T1000 (cell line): ENCODE data around the gene POLR2J.
"Not testable (repeated sequence)": the region's sequence is repeated elsewhere in the genome, so short reads cannot be mapped to it uniquely, and the experiment has no call there.

ENCODE experiments used
- DNase-seq: peaks from one replicate; lab custom pipeline; 2025; ENCODE audit warnings: mixed read lengths; lab: John Stamatoyannopoulos, UW

Gene POLR2J

DNA sequence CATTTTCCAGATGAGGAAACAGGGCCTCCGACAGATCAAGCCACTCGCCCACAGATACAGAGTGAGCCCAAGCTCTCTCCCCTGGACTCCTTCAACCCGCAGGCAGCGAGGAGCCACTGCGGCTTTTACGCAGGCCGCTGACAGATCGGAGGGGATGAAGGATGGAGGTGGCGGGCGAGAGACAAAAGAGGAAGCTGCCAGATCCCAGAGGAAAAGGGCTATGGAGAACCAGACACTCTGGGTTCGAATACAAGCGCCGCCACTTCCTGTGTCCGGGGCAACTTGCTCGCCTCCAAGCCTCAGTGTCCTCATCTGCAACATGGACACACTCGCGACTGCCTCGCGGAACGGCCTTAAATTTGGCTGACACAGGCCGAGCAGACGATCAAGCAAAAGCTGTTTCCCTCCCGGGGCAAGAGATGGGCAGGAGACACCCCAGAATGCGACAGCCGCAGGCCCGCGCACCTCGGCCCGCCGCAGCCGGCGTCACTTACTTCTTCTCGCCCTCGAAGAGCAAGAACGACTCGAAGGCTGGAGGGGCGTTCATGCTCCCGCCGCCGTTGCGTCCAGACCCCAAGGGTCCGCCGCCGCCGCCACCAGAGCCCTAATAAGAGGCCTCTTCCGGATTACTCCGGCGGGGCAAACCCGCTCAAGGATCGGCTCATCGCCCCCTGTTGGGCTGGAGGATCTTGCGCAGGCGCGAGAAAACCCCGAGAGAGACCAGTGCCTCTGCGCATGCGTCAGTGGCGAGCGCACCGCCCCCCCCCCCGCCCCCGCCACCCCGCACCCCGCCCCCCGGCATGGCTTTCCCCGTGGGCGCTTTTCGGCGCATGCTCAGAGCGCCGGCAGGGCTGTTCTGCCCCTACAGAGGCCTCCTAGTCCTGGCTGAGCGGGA lies at the start of gene POLR2J:
Gene POLR2J (minus strand): TSS at position 609 of the 895 bp plus-strand sequence. CDS start 62 bp downstream, at position 547.
- DNase-seq, result not testable (repeated sequence)

GRCh38 chr7:102527822-102528793 lies 49.4 kb upstream of the POLR2J start:
- DNase-seq, result not testable (repeated sequence)

DNA sequence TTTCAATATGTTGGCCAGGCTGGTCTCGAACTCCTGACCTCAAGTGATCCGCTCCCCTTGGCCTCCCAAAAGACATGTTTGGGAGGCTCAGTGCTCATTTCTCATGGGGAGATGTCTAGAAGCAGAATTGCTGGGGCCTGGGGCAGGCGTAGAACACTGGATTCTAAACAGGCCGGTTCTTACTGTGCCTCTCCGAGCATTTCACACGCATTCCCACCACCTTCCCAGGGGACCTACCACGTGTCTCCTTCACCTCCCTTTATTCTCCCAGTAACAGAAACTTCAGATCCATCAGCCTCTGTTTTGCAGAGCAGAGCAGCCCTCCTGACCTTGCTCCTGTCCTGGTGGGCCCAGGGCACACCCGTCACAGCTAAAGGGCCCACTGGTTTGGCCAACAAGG lies 48.5 kb upstream of the POLR2J start:
- DNase-seq, result not testable (repeated sequence)

DNA sequence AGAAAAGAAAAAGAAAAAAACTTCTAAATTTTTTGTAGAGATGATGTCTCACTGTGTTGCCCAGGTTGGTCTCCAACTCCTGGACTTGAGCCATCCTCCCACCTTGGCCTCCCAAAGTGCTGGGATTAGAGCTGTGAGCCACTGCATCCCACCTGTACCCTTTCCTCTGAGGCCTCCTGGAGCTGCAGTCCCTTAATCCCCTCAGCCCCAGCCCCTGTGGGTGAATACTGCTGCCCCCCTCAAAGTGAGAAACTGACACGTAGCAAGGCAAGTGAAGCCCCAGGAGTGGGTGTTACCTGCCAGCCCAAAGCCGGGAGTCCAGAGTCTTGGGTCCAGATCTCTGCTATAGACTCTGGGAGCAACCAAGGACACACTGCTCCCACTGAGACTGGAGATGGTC lies 46.1 kb upstream of the POLR2J start:
- DNase-seq, result not testable (repeated sequence)

GRCh38 chr7:102520797-102521196 lies 42.1 kb upstream of the POLR2J start:
- DNase-seq, result not testable (repeated sequence)

DNA sequence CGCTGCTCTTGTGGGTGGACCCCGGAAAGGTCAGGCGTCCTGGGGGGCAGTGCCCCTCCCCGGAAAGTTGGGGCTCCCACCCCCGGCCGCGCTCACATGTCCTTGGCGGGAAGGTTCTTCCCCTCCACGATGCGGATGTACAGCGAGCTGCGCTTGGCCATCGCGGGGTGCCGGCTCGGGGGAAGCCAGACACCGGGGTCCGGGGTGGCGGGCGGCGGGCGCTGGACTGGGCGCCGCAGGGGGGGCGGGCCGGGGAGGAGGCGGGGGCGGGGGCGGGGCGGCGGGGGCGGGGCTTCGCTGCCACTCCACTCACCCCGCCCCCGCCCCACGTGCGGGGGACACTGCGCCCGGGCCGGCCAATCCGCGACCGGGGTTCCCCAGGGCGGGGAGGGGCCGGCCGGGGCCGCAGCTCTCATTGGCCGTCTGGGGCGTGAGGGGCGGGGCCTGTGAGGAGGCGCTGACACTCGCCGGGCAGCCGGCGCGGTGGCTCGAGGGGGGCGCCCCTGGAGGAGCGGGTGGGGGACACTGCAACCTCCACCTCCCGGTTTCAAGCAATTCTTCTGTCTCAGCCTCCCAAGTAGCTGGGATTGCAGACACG lies 38.9 kb upstream of the POLR2J start, which contains the start of gene RASA4B:
Gene RASA4B (minus strand): TSS at position 228 of the 598 bp plus-strand sequence. CDS start 67 bp downstream, at position 161.
- DNase-seq, result not testable (repeated sequence)

DNA sequence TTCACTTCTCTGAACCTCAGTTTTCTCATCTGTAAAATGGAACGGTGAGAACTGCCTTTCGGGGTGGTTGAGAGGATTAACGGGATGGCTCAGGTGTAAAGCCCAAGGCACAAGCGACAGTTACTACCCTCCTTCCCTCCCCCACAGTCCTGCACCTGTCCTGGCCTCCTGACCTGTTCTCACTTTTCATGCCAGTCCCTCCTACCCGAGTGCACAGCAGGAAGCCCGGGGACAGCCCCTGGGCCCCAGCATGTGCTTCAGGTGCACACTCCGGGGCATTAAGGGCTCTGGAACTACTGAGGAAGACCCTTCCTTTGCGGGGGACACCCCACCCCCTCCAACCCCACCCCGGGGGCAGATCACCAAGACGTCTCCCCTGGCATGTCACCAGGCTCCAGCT lies 38.2 kb upstream of the POLR2J start:
- not testable (repeated sequence) for DNase-seq

DNA sequence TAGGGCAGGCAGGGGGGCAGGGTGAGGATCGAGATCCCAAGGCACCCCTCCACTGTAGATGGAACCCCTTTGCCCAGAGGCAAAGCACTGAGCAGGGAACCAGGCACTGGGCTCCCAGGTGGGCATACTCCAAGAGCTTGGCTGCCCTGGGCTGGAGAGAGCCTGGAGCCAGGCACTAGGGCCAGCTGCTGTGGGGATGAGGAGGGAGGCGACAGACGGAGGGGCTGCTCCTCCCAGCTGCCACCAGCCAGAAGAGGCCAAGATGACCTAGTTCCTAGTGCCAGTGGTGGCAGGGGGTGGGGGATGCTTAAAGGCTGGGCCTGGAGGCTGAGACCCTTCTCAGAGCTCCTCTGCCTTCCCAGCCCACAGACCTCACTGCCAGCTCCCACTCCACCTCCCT lies 37.2 kb upstream of the POLR2J start:
- not testable (repeated sequence) for DNase-seq

- not testable (repeated sequence) for DNase-seq
Measured at GRCh38 chr7:102514881-102515721, 36.4 kb upstream of the POLR2J start.

GRCh38 chr7:102512642-102513221 lies 34.0 kb upstream of the POLR2J start:
- DNase-seq, result not testable (repeated sequence)

DNA sequence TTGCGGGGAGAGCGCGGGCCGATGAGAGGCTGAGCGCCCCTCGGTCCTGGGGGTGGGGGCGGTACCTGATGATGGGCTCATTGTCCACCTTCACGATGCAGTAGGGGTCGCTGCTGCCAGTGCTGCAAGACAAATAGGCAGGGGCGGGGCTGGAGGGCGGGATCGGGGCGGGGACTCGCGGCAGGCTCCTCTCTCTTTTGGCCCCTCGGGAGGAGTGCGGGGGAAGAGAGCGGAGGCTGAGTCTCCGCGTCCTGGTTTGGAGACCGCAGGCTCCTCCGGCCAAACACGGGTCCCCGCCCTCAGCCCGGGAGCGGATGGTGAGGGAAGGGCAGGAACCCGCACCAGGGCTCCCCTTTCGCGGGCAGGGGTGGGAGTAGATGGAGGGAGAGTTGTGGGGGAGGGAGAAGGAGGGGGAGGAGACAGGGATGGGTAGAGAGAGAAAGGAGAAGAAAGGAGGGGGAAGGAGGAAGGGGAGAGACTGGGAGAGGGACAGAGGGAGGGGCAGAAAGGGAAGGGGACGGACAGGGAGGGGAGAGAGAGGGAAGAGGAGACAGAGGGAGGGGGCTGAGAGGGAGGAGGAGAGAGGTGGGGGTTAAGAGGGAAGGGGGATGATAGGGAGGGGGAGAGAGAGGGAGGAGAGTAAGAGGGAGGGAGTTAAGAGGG lies 33.3 kb upstream of the POLR2J start:
- DNase-seq, result not testable (repeated sequence)

DNA sequence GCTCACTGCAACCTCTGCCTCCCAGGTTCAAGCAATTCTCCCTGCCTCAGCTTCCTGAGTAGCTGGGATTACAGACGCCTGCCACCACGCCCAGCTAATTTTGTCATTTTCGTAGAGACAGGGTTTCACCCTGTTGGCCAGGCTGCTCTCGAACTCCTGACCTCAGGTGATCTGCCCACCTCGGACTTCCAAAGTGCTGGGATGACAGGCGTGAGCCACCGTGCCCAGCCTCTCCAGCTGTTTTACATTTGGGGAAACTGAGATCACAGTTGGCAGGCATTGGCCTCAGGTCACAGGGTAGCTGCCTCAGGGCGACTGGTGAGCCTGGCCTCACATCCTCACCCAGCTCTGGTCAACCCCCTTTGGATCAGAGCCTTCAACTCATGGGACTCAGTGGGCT lies 31.9 kb upstream of the POLR2J start:
- not testable (repeated sequence) for DNase-seq

DNA sequence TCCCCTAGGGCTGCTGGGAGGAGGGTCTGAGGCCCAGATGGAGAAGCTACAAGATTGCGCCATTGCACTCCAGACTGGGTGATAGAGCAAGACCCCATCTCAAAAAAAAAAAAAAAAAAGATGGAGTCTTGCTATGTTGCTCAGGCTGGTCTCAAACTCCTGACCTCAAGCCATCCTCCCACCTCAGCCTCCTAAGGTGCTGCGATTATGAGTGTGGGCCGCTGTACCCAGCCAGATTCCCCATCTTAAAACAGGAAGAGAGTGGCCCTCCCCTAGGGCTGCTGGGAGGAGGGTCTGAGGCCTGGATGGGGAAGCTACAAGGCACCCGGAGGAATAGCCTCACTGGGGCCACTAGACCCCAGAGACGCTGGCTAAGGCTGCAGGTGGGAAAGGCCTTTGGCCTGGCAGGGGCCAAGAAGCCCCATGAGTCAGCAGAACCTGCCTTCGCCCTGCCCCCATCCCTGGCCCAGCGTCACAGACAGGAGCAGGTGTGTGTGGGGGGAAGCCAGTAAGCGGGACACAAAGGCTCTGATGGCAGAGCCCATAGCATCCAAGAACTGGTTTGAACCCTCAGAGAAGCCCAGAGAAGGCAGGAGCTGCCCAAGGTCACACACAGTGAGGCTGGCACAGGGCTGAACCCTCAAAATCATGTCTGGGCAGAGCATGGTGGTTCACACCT lies 28.8 kb upstream of the POLR2J start:
- not testable (repeated sequence) for DNase-seq

- not testable (repeated sequence) for DNase-seq
Measured at GRCh38 chr7:102505298-102506185, 26.8 kb upstream of the POLR2J start.

DNA sequence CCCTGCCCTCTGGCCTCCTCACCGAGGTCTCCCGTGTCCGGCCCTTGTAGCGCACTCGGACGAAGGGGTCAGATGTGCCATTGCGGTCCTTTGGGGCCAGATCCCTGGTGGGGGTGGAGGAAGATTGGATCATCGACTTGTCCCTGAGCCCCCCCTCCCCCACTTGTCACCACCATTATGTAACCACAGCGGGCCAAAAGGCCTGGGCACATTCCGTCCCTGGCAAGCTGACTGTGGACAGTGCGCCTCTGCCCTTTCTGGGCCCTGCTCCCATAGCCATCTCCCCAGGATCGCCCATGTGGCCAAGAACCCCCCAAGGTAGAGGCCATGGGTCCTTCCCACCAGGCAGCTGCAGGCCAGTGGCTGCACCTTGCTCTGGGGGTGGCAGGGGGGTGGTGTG lies 24.4 kb upstream of the POLR2J start:
- DNase-seq, result not testable (repeated sequence)

DNA sequence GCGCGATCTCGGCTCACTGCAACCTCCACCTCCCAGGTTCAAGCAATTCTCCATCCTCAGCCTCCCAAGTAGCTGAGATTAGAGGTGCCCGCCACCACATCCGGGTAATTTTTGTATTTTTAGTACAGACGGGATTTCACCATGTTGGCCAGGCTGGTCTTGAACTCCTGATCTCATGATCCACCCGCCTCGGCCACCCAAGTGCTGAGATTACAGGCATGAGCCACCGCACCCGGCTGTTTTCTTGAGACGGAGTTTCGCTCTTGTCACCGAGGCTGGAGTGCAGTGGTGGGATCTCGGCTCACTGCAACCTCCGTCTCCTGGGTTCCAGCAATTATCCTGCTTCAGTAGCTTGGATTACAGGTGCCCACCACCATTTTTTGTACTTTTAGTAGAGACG lies 19.6 kb upstream of the POLR2J start:
- DNase-seq, result not testable (repeated sequence)

DNA sequence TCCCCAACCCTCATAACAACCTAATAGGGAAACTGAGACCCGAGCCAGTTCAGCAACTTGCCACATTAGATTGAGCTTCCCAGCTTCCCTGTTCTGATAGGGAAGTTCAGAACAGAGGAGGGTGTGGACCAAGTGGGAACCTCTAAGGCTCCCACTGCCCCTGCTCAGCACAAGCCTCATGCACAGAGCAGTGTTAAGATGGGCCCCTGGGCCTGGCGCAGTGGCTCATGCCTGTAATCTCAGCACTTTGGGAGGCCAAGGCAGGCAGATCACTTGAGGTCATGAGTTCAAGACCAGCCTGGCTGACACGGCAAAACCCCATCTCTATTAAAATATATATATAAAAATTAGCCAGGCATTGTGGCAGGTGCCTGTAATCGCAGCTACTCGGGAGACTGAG lies 18.6 kb upstream of the POLR2J start:
- not testable (repeated sequence) for DNase-seq

- not testable (repeated sequence) for DNase-seq
Measured at GRCh38 chr7:102496861-102497260, 18.1 kb upstream of the POLR2J start.
